ENCODE results near the gene CD6. TPM values are rescaled to one million over a fixed set of nuclear protein-coding genes. Genes with fewer than 3 reads are reported as not detected.

CD6 gene
- total RNA-seq, 3 donors from 2014 or later (not counting 1 experiment from before 2014, with no cell fraction given): 18.9 to 111 (median 85.6) TPM

GRCh38 chr11:61019832-61020405 is 48.4 kb downstream of the CD6 start:
- H3K4me3 ChIP-seq (ENCODE audit: low read length): no peak overlapping the region
- intact Hi-C loops (cut with micrococcal nuclease): no loop called here
- no peaks in the 10 kb centered on the region for H3K36me3 ChIP-seq (ENCODE audit: control insufficient read depth, insufficient read depth, low read length)
- H3K9me3 Mint-ChIP-seq: no peaks in the 10 kb centered on the region
- no peak overlapping the region for H3K27ac ChIP-seq (ENCODE audit: low read length)
- peaks cover 35% of the 10 kb centered on the region for H3K4me1 ChIP-seq (ENCODE audit: control insufficient read depth, insufficient read depth, low read length)
- WGBS (ENCODE audit: insufficient coverage): 97% methylated on average over 8 of the region's 9 CpGs
- H3K36me3 Mint-ChIP-seq: no peaks in the 10 kb centered on the region
- no peak for DNase-seq
- no peaks in the 10 kb centered on the region for H3K9me3 ChIP-seq (ENCODE audit: control insufficient read depth, insufficient read depth, low read length)
- H3K4me1 Mint-ChIP-seq: peaks cover 27 to 31% of the 10 kb centered on the region in 2 donors
- H3K4me3 Mint-ChIP-seq: no peak overlapping the region
- no peak for ATAC-seq
- H3K27ac Mint-ChIP-seq: no peak overlapping the region
- TF ChIP-seq, protein P1, sequence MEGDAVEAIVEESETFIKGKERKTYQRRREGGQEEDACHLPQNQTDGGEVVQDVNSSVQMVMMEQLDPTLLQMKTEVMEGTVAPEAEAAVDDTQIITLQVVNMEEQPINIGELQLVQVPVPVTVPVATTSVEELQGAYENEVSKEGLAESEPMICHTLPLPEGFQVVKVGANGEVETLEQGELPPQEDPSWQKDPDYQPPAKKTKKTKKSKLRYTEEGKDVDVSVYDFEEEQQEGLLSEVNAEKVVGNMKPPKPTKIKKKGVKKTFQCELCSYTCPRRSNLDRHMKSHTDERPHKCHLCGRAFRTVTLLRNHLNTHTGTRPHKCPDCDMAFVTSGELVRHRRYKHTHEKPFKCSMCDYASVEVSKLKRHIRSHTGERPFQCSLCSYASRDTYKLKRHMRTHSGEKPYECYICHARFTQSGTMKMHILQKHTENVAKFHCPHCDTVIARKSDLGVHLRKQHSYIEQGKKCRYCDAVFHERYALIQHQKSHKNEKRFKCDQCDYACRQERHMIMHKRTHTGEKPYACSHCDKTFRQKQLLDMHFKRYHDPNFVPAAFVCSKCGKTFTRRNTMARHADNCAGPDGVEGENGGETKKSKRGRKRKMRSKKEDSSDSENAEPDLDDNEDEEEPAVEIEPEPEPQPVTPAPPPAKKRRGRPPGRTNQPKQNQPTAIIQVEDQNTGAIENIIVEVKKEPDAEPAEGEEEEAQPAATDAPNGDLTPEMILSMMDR (IDR thresholded peaks at IDR 0.05): no peak
- no peaks in the 10 kb centered on the region for H3K27me3 ChIP-seq (ENCODE audit: control insufficient read depth, insufficient read depth, low read length)
- H3K27me3 Mint-ChIP-seq (ENCODE audit: low read depth in 2 of 2): peaks cover 0 to 11% of the 10 kb centered on the region in 2 donors

GRCh38 chr11:61020551-61021235 is 49.2 kb downstream of the CD6 start:
- Histone ChIP-seq H3K9me3 (ENCODE audit: control insufficient read depth, insufficient read depth, low read length) (no peaks in the 10 kb centered on the region), H3K4me3 (ENCODE audit: low read length) (no peak overlapping the region), H3K27ac (ENCODE audit: low read length) (no peak overlapping the region), H3K36me3 (ENCODE audit: control insufficient read depth, insufficient read depth, low read length) (no peaks in the 10 kb centered on the region), H3K27me3 (ENCODE audit: control insufficient read depth, insufficient read depth, low read length) (no peaks in the 10 kb centered on the region), H3K4me1 (ENCODE audit: control insufficient read depth, insufficient read depth, low read length) (peaks cover 38% of the 10 kb centered on the region)
- peak overlapping the region; percentile 40 for H3K4me3 Mint-ChIP-seq
- ATAC-seq (no peak), DNase-seq (peak in 1 of 2 donors; percentile 32)
- TF ChIP-seq, protein P1 (IDR thresholded peaks at IDR 0.05): no peak
- H3K4me1 Mint-ChIP-seq: peaks cover 27 to 31% of the 10 kb centered on the region in 2 donors
- 90% methylated on average over 10 of the region's 10 CpGs for WGBS (ENCODE audit: insufficient coverage)
- intact Hi-C loops (cut with micrococcal nuclease): no loop called here
- peak overlapping the region; percentile 42 to 73 for H3K27ac Mint-ChIP-seq
- peaks cover 0 to 14% of the 10 kb centered on the region in 2 donors for H3K27me3 Mint-ChIP-seq (ENCODE audit: low read depth in 2 of 2)
- H3K9me3 Mint-ChIP-seq: no peaks in the 10 kb centered on the region
- no peaks in the 10 kb centered on the region for H3K36me3 Mint-ChIP-seq

DNA sequence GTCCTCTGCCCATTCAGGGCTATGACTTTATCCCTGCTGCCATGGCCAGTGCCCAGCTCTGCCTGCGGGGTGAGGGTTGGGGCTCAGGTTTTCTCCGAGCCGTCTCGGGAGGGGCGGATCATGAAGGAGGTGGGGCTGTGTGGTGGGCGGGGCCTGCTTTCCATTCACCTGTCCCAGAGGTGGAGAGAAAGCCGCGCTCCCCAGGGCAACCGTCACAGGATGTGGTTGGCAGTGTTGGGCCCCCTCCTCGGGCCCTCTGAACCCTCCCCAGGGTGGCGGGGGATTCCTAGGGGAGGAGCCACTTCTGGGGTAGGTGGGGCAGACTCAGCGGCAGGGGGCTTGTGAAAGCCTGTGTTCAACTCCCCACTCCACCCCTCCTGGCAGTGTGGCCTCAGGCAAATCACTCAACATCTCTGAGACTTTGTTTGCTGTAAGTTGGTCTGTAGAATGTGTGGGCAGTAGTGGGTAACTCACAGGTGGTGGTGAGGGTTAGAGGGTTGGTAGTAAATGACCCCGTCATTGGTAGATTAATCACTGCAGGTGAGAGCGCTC is 50.3 kb downstream of the CD6 start:
- TF ChIP-seq, protein P1 (IDR thresholded peaks at IDR 0.05): no peak
- no peak overlapping the region for H3K4me3 ChIP-seq (ENCODE audit: low read length)

More for the DNA sequence above, 50.3 kb downstream of the CD6 start:
- peak overlapping the region; percentile 65 for H3K27ac ChIP-seq (ENCODE audit: low read length)
- ATAC-seq (peak; percentile 76 to 86 (median 83)), DNase-seq (peak; percentile 36 to 97)
- no peaks in the 10 kb centered on the region for H3K9me3 ChIP-seq (ENCODE audit: control insufficient read depth, insufficient read depth, low read length)
- intact Hi-C loops (cut with micrococcal nuclease): no loop called here
- H3K9me3 Mint-ChIP-seq: no peaks in the 10 kb centered on the region
- no peaks in the 10 kb centered on the region for H3K36me3 ChIP-seq (ENCODE audit: control insufficient read depth, insufficient read depth, low read length)
- H3K27me3 Mint-ChIP-seq (ENCODE audit: low read depth in 2 of 2): peaks cover 0 to 14% of the 10 kb centered on the region in 2 donors
- no peaks in the 10 kb centered on the region for H3K27me3 ChIP-seq (ENCODE audit: control insufficient read depth, insufficient read depth, low read length)
- H3K4me1 Mint-ChIP-seq: peaks cover 31 to 35% of the 10 kb centered on the region in 2 donors
- 10% methylated on average over 12 of the region's 14 CpGs for WGBS (ENCODE audit: insufficient coverage)
- peak overlapping the region; percentile 42 to 73 for H3K27ac Mint-ChIP-seq
- H3K4me1 ChIP-seq (ENCODE audit: control insufficient read depth, insufficient read depth, low read length): peaks cover 48% of the 10 kb centered on the region
- no peaks in the 10 kb centered on the region for H3K36me3 Mint-ChIP-seq
- peak overlapping the region; percentile 40 for H3K4me3 Mint-ChIP-seq
